CD14-positive monocyte (primary cell): ENCODE measurements around the gene TAS1R3. TPM values are rescaled to one million over a fixed set of nuclear protein-coding genes. Genes with fewer than 3 reads are reported as not detected.

Source experiments
- DNase-seq, 3 donors: peaks; one replicate each; pipeline ENCODE4 v3.0.0-alpha.2; 2011 to 2022
- H2AFZ ChIP-seq: 2 replicates; pipeline ENCODE4 v1.6.0; 2012; ENCODE audit warnings: mild to moderate bottlenecking, low read depth, low read length, inconsistent platforms; ENCODE audit not compliant: insufficient read depth, poor library complexity, severe bottlenecking
- H3K27ac ChIP-seq, 2 donors: 1 replicate in 1 of 2; 2 replicates in 1 of 2; pipeline ENCODE4 v1.5.1; 2012 to 2013; ENCODE audit warnings: low read length in 2 of 2, control low read depth in 1 of 2, inconsistent platforms in 1 of 2, low read depth in 1 of 2, mild to moderate bottlenecking in 1 of 2
- H3K27me3 ChIP-seq, 2 donors: one replicate each; pipeline versions ENCODE4 v1.6.0 to v1.6.1; 2011 to 2013; ENCODE audit warnings: low read length in 2 of 2; ENCODE audit not compliant: control insufficient read depth in 2 of 2, insufficient read depth in 2 of 2
- H3K36me3 ChIP-seq, 2 donors: replicated peaks in 1 of 2; 1 replicate in 1 of 2; 2 replicates in 1 of 2; pipeline versions ENCODE4 v1.5.1 to v1.6.1; 2012 to 2013; ENCODE audit warnings: low read length in 2 of 2, control low read depth in 1 of 2, inconsistent platforms in 1 of 2, mild to moderate bottlenecking in 1 of 2; ENCODE audit not compliant: insufficient read depth in 2 of 2, control insufficient read depth in 1 of 2
- H3K4me1 ChIP-seq, 2 donors: 1 replicate in 1 of 2; 2 replicates in 1 of 2; pipeline versions ENCODE4 v1.5.1 to v1.6.1; 2012 to 2013; ENCODE audit warnings: low read length in 2 of 2, control low read depth in 1 of 2, inconsistent platforms in 1 of 2, mild to moderate bottlenecking in 1 of 2, moderate library complexity in 1 of 2; ENCODE audit not compliant: insufficient read depth in 2 of 2, control insufficient read depth in 1 of 2
- H3K4me2 ChIP-seq: replicated peaks from 2 replicates; pipeline ENCODE3; 2012; ENCODE audit warnings: low read length, moderate library complexity, mild to moderate bottlenecking; ENCODE audit not compliant: poor library complexity, severe bottlenecking; ENCODE audit errors: extremely low read depth
- H3K4me3 ChIP-seq, 3 experiments: fragments of 200-600 bp in 1 of 3; sonication (generic) in 1 of 3; replicated peaks in 1 of 3; 1 replicate in 2 of 3; 2 replicates in 1 of 3; pipeline ENCODE4 v1.5.1; 2011 to 2013; ENCODE audit warnings: low read length in 3 of 3, mild to moderate bottlenecking in 3 of 3, control low read depth in 2 of 3, low read depth in 2 of 3, inconsistent platforms in 1 of 3, moderate library complexity in 1 of 3
- H3K79me2 ChIP-seq: 2 replicates; pipeline ENCODE4 v1.6.0; 2012; ENCODE audit warnings: mild to moderate bottlenecking, control low read depth, inconsistent platforms, low read length, moderate library complexity; ENCODE audit not compliant: insufficient read depth
- H3K9ac ChIP-seq: 2 replicates; pipeline ENCODE4 v1.6.0; 2017; ENCODE audit warnings: low read length, mild to moderate bottlenecking; ENCODE audit not compliant: insufficient read depth, poor library complexity, severe bottlenecking
- H3K9me3 ChIP-seq, 2 donors: replicated peaks in 1 of 2; 1 replicate in 1 of 2; 2 replicates in 1 of 2; pipeline versions ENCODE4 v1.5.1 to v1.6.1; 2012 to 2013; ENCODE audit warnings: low read length in 2 of 2, control low read depth in 1 of 2; ENCODE audit not compliant: control insufficient read depth in 1 of 2, insufficient read depth in 1 of 2
- H4K20me1 ChIP-seq: 2 replicates; pipeline ENCODE4 v1.6.0; 2012; ENCODE audit warnings: mild to moderate bottlenecking, low read length, control low read depth, moderate library complexity; ENCODE audit not compliant: insufficient read depth
- H3K27ac Mint-ChIP-seq, 7 donors: one replicate each; pipeline ENCODE4 v1.8.0; 2020; ENCODE audit warnings: mild to moderate bottlenecking in 7 of 7, mixed read lengths in 7 of 7, moderate library complexity in 6 of 7, inconsistent platforms in 2 of 7
- H3K27me3 Mint-ChIP-seq, 3 donors: one replicate each; pipeline ENCODE4 v1.8.0; 2021 to 2022; ENCODE audit warnings: low read depth in 3 of 3, mild to moderate bottlenecking in 3 of 3, mixed read lengths in 3 of 3, moderate library complexity in 3 of 3, inconsistent platforms in 1 of 3
- H3K36me3 Mint-ChIP-seq, 2 donors: one replicate each; pipeline ENCODE4 v1.8.0; 2020; ENCODE audit warnings: mixed read lengths in 2 of 2, inconsistent platforms in 1 of 2, mild to moderate bottlenecking in 1 of 2
- H3K4me1 Mint-ChIP-seq: one replicate; pipeline ENCODE4 v1.8.0; 2020; ENCODE audit warnings: mild to moderate bottlenecking, mixed read lengths
- H3K4me3 Mint-ChIP-seq, 2 donors: one replicate each; pipeline ENCODE4 v1.8.0; 2020; ENCODE audit warnings: mild to moderate bottlenecking in 2 of 2, mixed read lengths in 2 of 2, moderate library complexity in 1 of 2
- H3K9me3 Mint-ChIP-seq, 7 donors: one replicate each; pipeline ENCODE4 v1.8.0; 2020 to 2022; ENCODE audit warnings: mixed read lengths in 7 of 7, mild to moderate bottlenecking in 6 of 7, moderate library complexity in 6 of 7, inconsistent platforms in 2 of 7
- CTCF ChIP-seq: fragments of 200-600 bp; IDR thresholded peaks from one replicate; pipeline ENCODE4 v1.8.0; 2022; ENCODE audit warnings: antibody characterized with exemption, mild to moderate bottlenecking
- WGBS: methylation state at CpG from one replicate; pipeline ENCODE4 v1.1.5; 2013; ENCODE audit warnings: missing lambda C conversion rate; ENCODE audit not compliant: insufficient coverage; 5-methylcytosine and 5-hydroxymethylcytosine counted together
- intact Hi-C, 2 donors: fragments of 100-400 bp; cut with micrococcal nuclease; formaldehyde crosslinking; loops; one replicate each; pipeline versions ENCODE4 v1.15.0 to v1.15.1; 2023
- polyA plus RNA-seq, 3 donors: library from polyadenylated mRNA; depleted of rRNA in 1 of 3; unstranded in 2 of 3; stranded (reverse) in 1 of 3; fragments of 300-500 nt in 2 of 3; fragments of >200 nt in 1 of 3; fragmentation: Illumina TruSeq in 2 of 3; gene quantifications; 1 replicate in 2 of 3; 2 replicates in 1 of 3; pipeline ENCODE4 v1.2.3, GENCODE V29; 2012 to 2021

The TAS1R3 gene
- polyA plus RNA-seq, 3 donors, result 0.45 TPM; not detected in 2

GRCh38 chr1:1349256-1350012 is 18.4 kb downstream of the TAS1R3 start, which contains the start of gene DVL1:
Gene DVL1 (minus strand): TSS chr1:1349418. CDS start chr1:1349065, 353 bp downstream.
- peak within 1 kb of the TSS in 4 of 7 donors; percentile 35 to 89 (median 76) for H3K27ac Mint-ChIP-seq
- peaks cover 0 to 6% of the 10 kb centered on the region in 2 donors for H3K36me3 Mint-ChIP-seq
- H3K4me3 Mint-ChIP-seq, result peak within 1 kb of the TSS; percentile 81 to 85
- H3K27me3 Mint-ChIP-seq, result peaks cover 29 to 43% (median 33%) of the 10 kb centered on the region in 3 donors
- intact Hi-C loops, result no loop called here
- peak within 1 kb of the TSS in 1 of 2 donors; percentile 62 for H3K27ac ChIP-seq
- peak within 1 kb of the TSS; percentile 77 for H3K9ac ChIP-seq
- peaks cover 11 to 30% of the 10 kb centered on the region in 2 donors for H3K27me3 ChIP-seq
- H4K20me1 ChIP-seq, result peaks cover 30% of the 10 kb centered on the region
- H3K4me1 ChIP-seq, result peaks cover 11 to 17% of the 10 kb centered on the region in 2 donors
- H2AFZ ChIP-seq, result peak within 1 kb of the TSS; percentile 90
- peak; percentile 46 for TF ChIP-seq CTCF
- H3K36me3 ChIP-seq, result no peaks in the 10 kb centered on the region
- H3K9me3 ChIP-seq, result no peaks in the 10 kb centered on the region
- DNase-seq, result peak; percentile 42 to 69 (median 52)
- H3K4me2 ChIP-seq, result peak within 1 kb of the TSS; percentile 91
- H3K4me1 Mint-ChIP-seq, result peaks cover 17% of the 10 kb centered on the region
- peaks cover 28% of the 10 kb centered on the region for H3K79me2 ChIP-seq
- under 1% methylated on average over 102 of the region's 122 CpGs for WGBS
- peaks cover 0 to 10% (median 4%) of the 10 kb centered on the region in 7 donors for H3K9me3 Mint-ChIP-seq
- peak within 1 kb of the TSS; percentile 44 to 76 (median 64) for H3K4me3 ChIP-seq

- Histone ChIP-seq H3K27me3 (peaks cover 11 to 38% of the 10 kb centered on the region in 2 donors), H4K20me1 (peaks cover 14% of the 10 kb centered on the region), H3K4me1 (peaks cover 11 to 17% of the 10 kb centered on the region in 2 donors), H3K79me2 (peaks cover 17% of the 10 kb centered on the region), H3K9me3 (no peaks in the 10 kb centered on the region), H3K4me2 (peak overlapping the region; percentile 15), H3K27ac (no peak overlapping the region), H3K9ac (no peak overlapping the region), H3K36me3 (no peaks in the 10 kb centered on the region), H2AFZ (no peak overlapping the region), H3K4me3 (no peak overlapping the region)
- peaks cover 0 to 10% (median 4%) of the 10 kb centered on the region in 7 donors for H3K9me3 Mint-ChIP-seq
- H3K27me3 Mint-ChIP-seq, result peaks cover 30 to 66% (median 43%) of the 10 kb centered on the region in 3 donors
- WGBS, result 85% methylated on average over 22 of the region's 29 CpGs
- H3K4me1 Mint-ChIP-seq, result peaks cover 14% of the 10 kb centered on the region
- intact Hi-C loops, result no loop called here
- peaks cover 0 to 6% of the 10 kb centered on the region in 2 donors for H3K36me3 Mint-ChIP-seq
- H3K27ac Mint-ChIP-seq, result no peak overlapping the region
- H3K4me3 Mint-ChIP-seq, result peak overlapping the region; percentile 57 to 69
- DNase-seq, result no peak
- no peak for TF ChIP-seq CTCF
Measured at GRCh38 chr1:1351511-1352427, 20.7 kb downstream of the TAS1R3 start.
